GM19324 (cell line): ENCODE results near the gene AMOTL1.

Experiments
- ATAC-seq: cut with Tn5 transposase; IDR thresholded peaks from one replicate; pipeline ENCODE4 v1.9.1; 2021; ENCODE audit warnings: mild to moderate bottlenecking, moderate library complexity; ENCODE audit not compliant: unreplicated experiment, low FRiP score

AMOTL1 gene

GRCh38 chr11:94740083-94741021 lies 27.8 kb upstream of the AMOTL1 start:
- no peak for ATAC-seq

GRCh38 chr11:94741022-94741679 lies 27.0 kb upstream of the AMOTL1 start:
- no peak for ATAC-seq

DNA sequence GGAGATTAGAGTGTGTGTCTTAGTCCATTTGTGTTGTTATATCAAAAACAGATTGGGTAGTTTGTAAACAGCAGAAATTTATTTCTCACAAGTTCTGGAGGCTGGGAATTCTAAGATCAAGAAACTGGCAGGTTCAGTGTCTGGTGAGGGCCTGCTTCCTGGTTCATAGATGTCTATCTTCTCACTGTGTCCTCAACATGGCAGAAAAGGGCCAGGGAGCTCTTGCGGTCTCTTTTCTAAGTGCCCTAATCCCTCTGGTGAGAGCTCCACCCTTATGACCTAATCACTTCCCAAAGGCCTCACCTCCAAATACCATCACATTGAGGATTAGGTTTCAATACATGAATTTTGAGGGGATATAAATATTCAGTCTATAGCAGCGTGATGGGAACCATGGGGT lies 25.5 kb upstream of the AMOTL1 start:
- no peak for ATAC-seq

DNA sequence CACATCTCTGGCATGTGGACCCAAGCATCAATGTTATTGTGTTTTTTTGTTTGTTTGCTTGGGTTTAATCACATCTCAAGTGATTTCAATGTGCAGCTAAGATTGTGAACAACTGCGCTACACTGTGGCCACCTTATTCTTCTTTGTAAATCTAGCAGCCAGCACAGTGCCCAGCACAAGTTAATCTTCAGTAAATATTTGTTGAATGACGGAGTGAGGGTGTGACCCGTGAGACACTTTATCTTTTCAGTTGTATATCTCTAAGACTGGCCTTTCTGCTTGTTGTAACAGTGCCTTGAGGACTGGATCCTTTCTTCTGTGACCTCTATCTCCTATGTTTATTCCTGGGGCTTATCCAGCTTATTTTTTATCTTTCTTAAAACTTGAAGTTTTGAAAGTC lies 21.4 kb upstream of the AMOTL1 start:
- ATAC-seq = no peak

- no peak for ATAC-seq
These were observed 21.0 kb upstream of the AMOTL1 start for GRCh38 chr11:94747146-94747545.

- ATAC-seq = no peak
These were observed 20.5 kb upstream of the AMOTL1 start for GRCh38 chr11:94747601-94748041.

DNA sequence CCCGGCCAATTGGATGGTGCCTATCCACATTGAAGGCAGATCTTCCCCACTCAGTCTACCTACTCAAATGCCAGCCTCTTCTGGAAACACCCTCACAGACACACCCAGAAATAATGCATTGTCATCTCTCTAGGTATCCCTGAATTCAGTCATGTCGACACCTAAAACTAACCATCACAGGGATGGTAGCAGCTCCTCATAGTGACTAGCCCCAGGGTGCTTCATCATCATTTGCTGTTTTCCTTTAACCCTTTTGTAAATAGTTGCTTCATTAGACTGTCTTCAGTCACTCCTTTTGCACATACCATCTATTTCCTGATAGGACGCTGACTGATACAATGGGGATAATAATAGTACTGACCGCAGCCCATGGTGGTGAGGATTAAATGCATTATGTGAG lies 18.8 kb upstream of the AMOTL1 start:
- ATAC-seq = no peak

- ATAC-seq = no peak
These were observed 17.6 kb upstream of the AMOTL1 start for GRCh38 chr11:94750319-94751217.

GRCh38 chr11:94751218-94751609 lies 16.9 kb upstream of the AMOTL1 start:
- ATAC-seq = no peak

DNA sequence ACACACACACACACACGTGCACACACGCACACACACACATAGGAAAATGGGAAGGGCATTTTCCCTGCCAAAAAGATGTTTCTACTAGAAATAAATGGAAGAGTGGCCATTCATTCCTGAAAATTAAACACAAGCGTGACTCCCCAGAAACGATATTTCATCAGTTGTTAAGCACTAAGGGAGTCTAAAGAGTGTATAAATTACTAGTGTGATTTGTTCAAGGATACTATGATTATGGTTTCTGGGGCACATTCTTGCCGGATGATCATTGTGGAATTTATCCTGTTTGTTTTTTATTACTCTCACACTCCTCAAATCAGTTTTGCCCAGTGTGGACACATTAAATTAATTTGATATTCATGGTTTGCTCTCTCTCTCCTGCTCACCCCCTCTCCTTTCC lies 16.4 kb upstream of the AMOTL1 start:
- ATAC-seq = no peak

DNA sequence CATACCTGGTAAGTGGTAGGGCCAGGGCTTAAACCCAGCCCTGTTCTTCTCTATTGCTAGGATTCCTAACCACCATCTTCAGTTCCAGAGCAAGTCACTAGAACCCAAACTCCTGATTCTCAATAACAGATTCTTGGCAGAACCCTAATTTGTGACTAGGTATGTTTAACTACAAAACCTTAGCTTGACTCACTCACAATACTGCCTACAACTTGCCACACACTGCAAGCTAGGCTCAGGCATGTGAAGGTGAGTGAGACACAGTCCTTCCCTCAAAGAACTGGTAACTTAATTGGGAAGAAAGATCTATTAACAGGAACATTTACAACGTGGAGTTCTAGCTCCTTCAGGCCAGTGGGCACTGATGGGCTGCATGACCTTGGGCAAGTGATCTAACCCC lies 14.5 kb upstream of the AMOTL1 start:
- no peak for ATAC-seq

GRCh38 chr11:94754335-94754734 lies 13.8 kb upstream of the AMOTL1 start:
- no peak for ATAC-seq

DNA sequence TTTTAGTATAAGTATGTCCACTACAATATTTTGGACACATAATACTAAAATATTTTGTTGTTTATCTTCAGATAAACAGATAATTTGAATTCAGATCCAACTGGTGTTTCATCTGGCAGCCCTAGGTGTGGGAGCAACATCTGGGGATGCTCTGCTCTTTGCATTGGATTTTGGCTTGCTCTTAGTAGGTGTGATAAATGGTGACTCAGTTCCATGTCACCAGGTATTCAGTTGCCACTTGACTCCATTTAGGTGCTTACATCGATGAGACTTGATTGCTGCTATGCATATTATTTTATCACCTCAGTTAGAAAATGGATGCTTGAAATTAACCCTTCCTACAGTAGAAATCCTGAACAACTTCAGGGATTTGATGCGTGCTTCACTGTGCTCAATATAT lies 13.3 kb upstream of the AMOTL1 start:
- no peak for ATAC-seq

DNA sequence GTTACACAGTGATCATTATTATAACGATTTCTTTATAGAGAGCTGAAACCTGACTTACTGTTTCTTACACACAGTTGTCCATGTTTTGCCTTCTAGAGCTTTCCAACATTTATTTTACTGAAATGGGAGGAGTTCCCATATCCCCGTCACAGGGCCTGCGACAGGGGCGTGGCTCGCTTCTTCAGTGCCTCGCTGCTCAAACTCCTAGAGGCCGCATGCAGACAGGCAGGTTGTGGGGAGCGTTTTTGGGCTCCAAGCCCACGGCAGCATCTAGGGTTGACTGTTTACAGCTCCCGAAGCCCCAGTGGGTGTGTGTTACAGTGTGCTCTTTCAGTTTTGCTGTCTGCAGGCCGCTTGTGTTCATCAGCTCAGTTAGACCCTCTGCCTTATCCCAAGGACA lies 12.7 kb upstream of the AMOTL1 start:
- no peak for ATAC-seq

GRCh38 chr11:94757037-94757735 lies 11.0 kb upstream of the AMOTL1 start:
- ATAC-seq = no peak

DNA sequence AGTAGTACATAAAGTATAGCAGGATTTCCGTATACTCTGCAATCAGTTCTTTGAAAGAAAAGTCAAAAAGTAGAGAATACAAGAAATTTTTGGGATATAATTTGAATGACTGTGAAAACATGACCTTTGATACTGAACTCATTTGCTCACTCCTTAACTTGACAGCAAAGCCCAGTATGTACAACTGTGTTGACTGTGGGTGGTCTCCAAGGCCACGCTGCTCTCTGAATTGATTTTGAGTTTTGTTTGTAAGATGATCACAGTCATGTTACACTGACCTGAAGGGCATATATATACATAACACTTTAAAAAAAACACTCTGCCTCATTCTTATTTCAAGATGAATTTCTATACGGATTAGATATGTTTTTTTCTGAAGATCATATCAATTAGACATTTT lies 9.5 kb upstream of the AMOTL1 start:
- no peak for ATAC-seq

GRCh38 chr11:94759522-94759921 lies 8.6 kb upstream of the AMOTL1 start:
- ATAC-seq = no peak

GRCh38 chr11:94760296-94760695 lies 7.9 kb upstream of the AMOTL1 start:
- no peak for ATAC-seq

DNA sequence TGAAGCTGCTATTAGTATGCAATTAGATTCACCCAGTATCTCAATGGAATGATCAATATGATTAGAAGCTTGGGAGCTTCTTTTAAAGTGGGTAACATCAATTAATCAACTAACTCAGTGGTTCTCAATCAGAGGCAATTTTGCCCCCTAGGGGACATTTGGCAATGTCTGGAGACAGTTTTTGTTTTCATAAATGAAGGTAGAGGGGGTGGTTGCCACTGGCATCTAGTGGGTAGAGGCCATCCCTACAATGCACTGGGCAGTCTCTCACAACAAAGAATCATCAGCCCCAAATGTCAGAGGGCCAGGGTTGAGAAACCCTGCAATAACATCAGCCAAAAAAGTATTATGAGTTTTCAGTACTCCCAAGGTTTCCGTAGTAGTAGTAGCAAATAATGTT lies 5.9 kb upstream of the AMOTL1 start:
- no peak for ATAC-seq

DNA sequence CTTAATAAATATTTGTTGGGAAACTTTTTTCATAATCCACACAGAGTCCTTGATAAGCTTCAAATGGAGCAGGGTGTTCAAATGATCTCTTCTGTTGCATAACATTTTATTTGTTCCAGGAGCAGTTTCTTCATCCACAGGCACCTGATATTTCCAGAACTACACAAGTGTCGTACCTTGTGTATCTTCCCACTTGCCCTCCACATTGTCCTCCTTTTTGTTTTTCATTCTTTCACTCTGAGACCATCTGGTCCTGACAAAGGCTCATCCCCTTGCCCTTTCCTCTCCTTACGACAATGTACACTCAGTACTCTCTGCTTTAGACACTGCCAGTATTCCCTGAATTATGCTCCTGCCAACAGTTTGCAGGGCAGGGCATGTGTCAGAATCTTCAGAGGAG lies 5.2 kb upstream of the AMOTL1 start:
- no peak for ATAC-seq
